ENCODE measurements around the gene CSMD2. TPM values are rescaled to one million over a fixed set of nuclear protein-coding genes. Genes with fewer than 3 reads are reported as not detected.

Gene CSMD2
- total RNA-seq, 2 experiments from 2014 or later, result not detected

GRCh38 chr1:33706634-33707255, 458.3 kb downstream of the CSMD2 start:
- Mint-ChIP-seq H3K4me3 (no peak overlapping the region), H3K27ac (no peak overlapping the region), H3K27me3 (peaks cover 4% of the 10 kb centered on the region), H3K4me1 (no peaks in the 10 kb centered on the region), H3K36me3 (ENCODE audit: low read depth) (no peaks in the 10 kb centered on the region), H3K9me3 (no peaks in the 10 kb centered on the region)
- ChIA-PET CTCF (no interaction called here), POLR2A (no interaction called here)
- DNase-seq, result no peak

- POLR2A ChIA-PET, result no interaction called here
- H3K4me1 Mint-ChIP-seq, result no peaks in the 10 kb centered on the region
- H3K27me3 Mint-ChIP-seq, result peaks cover 5% of the 10 kb centered on the region
- no peaks in the 10 kb centered on the region for H3K36me3 Mint-ChIP-seq (ENCODE audit: low read depth)
- no peaks in the 10 kb centered on the region for H3K9me3 Mint-ChIP-seq
- no peak overlapping the region for H3K4me3 Mint-ChIP-seq
- DNase-seq, result no peak
- CTCF ChIA-PET, result no interaction called here
- H3K27ac Mint-ChIP-seq, result no peak overlapping the region
Measured at GRCh38 chr1:33703464-33703863, 461.6 kb downstream of the CSMD2 start.

GRCh38 chr1:33698361-33699035, 466.5 kb downstream of the CSMD2 start:
- no peaks in the 10 kb centered on the region for H3K4me1 Mint-ChIP-seq
- H3K9me3 Mint-ChIP-seq, result no peaks in the 10 kb centered on the region
- no peak overlapping the region for H3K27ac Mint-ChIP-seq
- no peak overlapping the region for H3K4me3 Mint-ChIP-seq
- ChIA-PET CTCF (no interaction called here), POLR2A (no interaction called here)
- DNase-seq, result no peak
- H3K36me3 Mint-ChIP-seq (ENCODE audit: low read depth), result no peaks in the 10 kb centered on the region
- peaks cover 5% of the 10 kb centered on the region for H3K27me3 Mint-ChIP-seq

- H3K4me3 Mint-ChIP-seq, result no peak overlapping the region
- no peak overlapping the region for H3K27ac Mint-ChIP-seq
- no peaks in the 10 kb centered on the region for H3K9me3 Mint-ChIP-seq
- H3K36me3 Mint-ChIP-seq (ENCODE audit: low read depth), result no peaks in the 10 kb centered on the region
- DNase-seq, result no peak
- CTCF ChIA-PET, result no interaction called here
- POLR2A ChIA-PET, result no interaction called here
- H3K4me1 Mint-ChIP-seq, result no peaks in the 10 kb centered on the region
- H3K27me3 Mint-ChIP-seq, result peaks cover 6% of the 10 kb centered on the region
Measured at GRCh38 chr1:33697816-33698215, 467.2 kb downstream of the CSMD2 start.

GRCh38 chr1:33696962-33697361, 468.1 kb downstream of the CSMD2 start:
- peaks cover 6% of the 10 kb centered on the region for H3K27me3 Mint-ChIP-seq
- DNase-seq, result no peak
- no peak overlapping the region for H3K4me3 Mint-ChIP-seq
- H3K9me3 Mint-ChIP-seq, result no peaks in the 10 kb centered on the region
- no peak overlapping the region for H3K27ac Mint-ChIP-seq
- no peaks in the 10 kb centered on the region for H3K4me1 Mint-ChIP-seq
- POLR2A ChIA-PET, result no interaction called here
- H3K36me3 Mint-ChIP-seq (ENCODE audit: low read depth), result no peaks in the 10 kb centered on the region
- CTCF ChIA-PET, result no interaction called here

GRCh38 chr1:33696311-33696710, 468.7 kb downstream of the CSMD2 start:
- POLR2A ChIA-PET, result no interaction called here
- no peaks in the 10 kb centered on the region for H3K4me1 Mint-ChIP-seq
- DNase-seq, result no peak

GRCh38 chr1:33692206-33693188, 472.5 kb downstream of the CSMD2 start:
- H3K4me3 Mint-ChIP-seq, result no peak overlapping the region
- H3K27me3 Mint-ChIP-seq, result peaks cover 3% of the 10 kb centered on the region
- ChIA-PET CTCF (no interaction called here), POLR2A (no interaction called here)
- no peak for DNase-seq
- no peak overlapping the region for H3K27ac Mint-ChIP-seq
- H3K36me3 Mint-ChIP-seq (ENCODE audit: low read depth), result no peaks in the 10 kb centered on the region
- H3K4me1 Mint-ChIP-seq, result no peaks in the 10 kb centered on the region
- H3K9me3 Mint-ChIP-seq, result no peaks in the 10 kb centered on the region

More at GRCh38 chr1:33696311-33696710, 468.7 kb downstream of the CSMD2 start:
- H3K9me3 Mint-ChIP-seq, result no peaks in the 10 kb centered on the region
- no peak overlapping the region for H3K27ac Mint-ChIP-seq
- H3K4me3 Mint-ChIP-seq, result no peak overlapping the region
- CTCF ChIA-PET, result no interaction called here
- H3K27me3 Mint-ChIP-seq, result peaks cover 3% of the 10 kb centered on the region
- no peaks in the 10 kb centered on the region for H3K36me3 Mint-ChIP-seq (ENCODE audit: low read depth)

- peaks cover 12% of the 10 kb centered on the region for H3K27me3 Mint-ChIP-seq
- CTCF ChIA-PET, result no interaction called here
Measured at GRCh38 chr1:33687000-33687399, 478.0 kb downstream of the CSMD2 start.

GRCh38 chr1:33686551-33686950, 478.5 kb downstream of the CSMD2 start:
- H3K27ac Mint-ChIP-seq, result no peak overlapping the region
- H3K9me3 Mint-ChIP-seq, result no peaks in the 10 kb centered on the region
- POLR2A ChIA-PET, result no interaction called here
- H3K27me3 Mint-ChIP-seq, result peaks cover 12% of the 10 kb centered on the region
- no peak overlapping the region for H3K4me3 Mint-ChIP-seq
- no peaks in the 10 kb centered on the region for H3K36me3 Mint-ChIP-seq (ENCODE audit: low read depth)
- CTCF ChIA-PET, result no interaction called here
- DNase-seq, result no peak
- no peaks in the 10 kb centered on the region for H3K4me1 Mint-ChIP-seq

More at GRCh38 chr1:33687000-33687399, 478.0 kb downstream of the CSMD2 start:
- no peak for DNase-seq
- no peaks in the 10 kb centered on the region for H3K36me3 Mint-ChIP-seq (ENCODE audit: low read depth)
- POLR2A ChIA-PET, result no interaction called here
- no peak overlapping the region for H3K4me3 Mint-ChIP-seq
- no peaks in the 10 kb centered on the region for H3K9me3 Mint-ChIP-seq
- no peaks in the 10 kb centered on the region for H3K4me1 Mint-ChIP-seq
- H3K27ac Mint-ChIP-seq, result no peak overlapping the region

GRCh38 chr1:33685256-33685655, 479.8 kb downstream of the CSMD2 start:
- H3K4me3 Mint-ChIP-seq, result no peak overlapping the region
- no peak for DNase-seq
- H3K4me1 Mint-ChIP-seq, result no peaks in the 10 kb centered on the region
- ChIA-PET CTCF (no interaction called here), POLR2A (no interaction called here)
- no peaks in the 10 kb centered on the region for H3K36me3 Mint-ChIP-seq (ENCODE audit: low read depth)
- H3K27ac Mint-ChIP-seq, result no peak overlapping the region
- peaks cover 12% of the 10 kb centered on the region for H3K27me3 Mint-ChIP-seq
- no peaks in the 10 kb centered on the region for H3K9me3 Mint-ChIP-seq

GRCh38 chr1:33684396-33685179, 480.4 kb downstream of the CSMD2 start:
- H3K27ac Mint-ChIP-seq, result no peak overlapping the region
- no peak overlapping the region for H3K4me3 Mint-ChIP-seq
- no peak for DNase-seq
- no peaks in the 10 kb centered on the region for H3K36me3 Mint-ChIP-seq (ENCODE audit: low read depth)
- peaks cover 12% of the 10 kb centered on the region for H3K27me3 Mint-ChIP-seq
- H3K4me1 Mint-ChIP-seq, result no peaks in the 10 kb centered on the region
- POLR2A ChIA-PET, result no interaction called here
- no peaks in the 10 kb centered on the region for H3K9me3 Mint-ChIP-seq
- CTCF ChIA-PET, result no interaction called here

- H3K4me3 Mint-ChIP-seq, result no peak overlapping the region
Measured at GRCh38 chr1:33683913-33684312, 481.1 kb downstream of the CSMD2 start.

GRCh38 chr1:33682371-33682770, 482.7 kb downstream of the CSMD2 start:
- ChIA-PET CTCF (no interaction called here), POLR2A (no interaction called here)
- peaks cover 12% of the 10 kb centered on the region for H3K27me3 Mint-ChIP-seq
- H3K9me3 Mint-ChIP-seq, result no peaks in the 10 kb centered on the region
- no peak overlapping the region for H3K27ac Mint-ChIP-seq
- no peaks in the 10 kb centered on the region for H3K4me1 Mint-ChIP-seq
- DNase-seq, result no peak
- H3K4me3 Mint-ChIP-seq, result no peak overlapping the region
- H3K36me3 Mint-ChIP-seq (ENCODE audit: low read depth), result no peaks in the 10 kb centered on the region

More at GRCh38 chr1:33683913-33684312, 481.1 kb downstream of the CSMD2 start:
- Mint-ChIP-seq H3K36me3 (ENCODE audit: low read depth) (no peaks in the 10 kb centered on the region), H3K9me3 (no peaks in the 10 kb centered on the region), H3K4me1 (no peaks in the 10 kb centered on the region), H3K27ac (no peak overlapping the region), H3K27me3 (peaks cover 12% of the 10 kb centered on the region)
- ChIA-PET POLR2A (no interaction called here), CTCF (no interaction called here)
- DNase-seq, result no peak
